ENCODE results near the gene SRM.
A peak's percentile ranks its signal among the peaks of the same experiment; 100 is the strongest.

- TF ChIP-seq ZBTB17 (tag by site-specific recombination; IDR thresholded peaks at IDR 0.05) = peak; percentile 65
- TF ChIP-seq, protein P1, sequence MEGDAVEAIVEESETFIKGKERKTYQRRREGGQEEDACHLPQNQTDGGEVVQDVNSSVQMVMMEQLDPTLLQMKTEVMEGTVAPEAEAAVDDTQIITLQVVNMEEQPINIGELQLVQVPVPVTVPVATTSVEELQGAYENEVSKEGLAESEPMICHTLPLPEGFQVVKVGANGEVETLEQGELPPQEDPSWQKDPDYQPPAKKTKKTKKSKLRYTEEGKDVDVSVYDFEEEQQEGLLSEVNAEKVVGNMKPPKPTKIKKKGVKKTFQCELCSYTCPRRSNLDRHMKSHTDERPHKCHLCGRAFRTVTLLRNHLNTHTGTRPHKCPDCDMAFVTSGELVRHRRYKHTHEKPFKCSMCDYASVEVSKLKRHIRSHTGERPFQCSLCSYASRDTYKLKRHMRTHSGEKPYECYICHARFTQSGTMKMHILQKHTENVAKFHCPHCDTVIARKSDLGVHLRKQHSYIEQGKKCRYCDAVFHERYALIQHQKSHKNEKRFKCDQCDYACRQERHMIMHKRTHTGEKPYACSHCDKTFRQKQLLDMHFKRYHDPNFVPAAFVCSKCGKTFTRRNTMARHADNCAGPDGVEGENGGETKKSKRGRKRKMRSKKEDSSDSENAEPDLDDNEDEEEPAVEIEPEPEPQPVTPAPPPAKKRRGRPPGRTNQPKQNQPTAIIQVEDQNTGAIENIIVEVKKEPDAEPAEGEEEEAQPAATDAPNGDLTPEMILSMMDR (tag by site-specific recombination; IDR thresholded peaks at IDR 0.05) = peak; percentile 38; the same call in 1 of the 2 replicates
- peak; percentile 91 for TF ChIP-seq ZNF660 (tag by site-specific recombination; IDR thresholded peaks at IDR 0.05)
- TF ChIP-seq ZFP3 (tag by site-specific recombination; IDR thresholded peaks at IDR 0.05; ENCODE audit: low read depth) = no peak
- TF ChIP-seq, protein P2, sequence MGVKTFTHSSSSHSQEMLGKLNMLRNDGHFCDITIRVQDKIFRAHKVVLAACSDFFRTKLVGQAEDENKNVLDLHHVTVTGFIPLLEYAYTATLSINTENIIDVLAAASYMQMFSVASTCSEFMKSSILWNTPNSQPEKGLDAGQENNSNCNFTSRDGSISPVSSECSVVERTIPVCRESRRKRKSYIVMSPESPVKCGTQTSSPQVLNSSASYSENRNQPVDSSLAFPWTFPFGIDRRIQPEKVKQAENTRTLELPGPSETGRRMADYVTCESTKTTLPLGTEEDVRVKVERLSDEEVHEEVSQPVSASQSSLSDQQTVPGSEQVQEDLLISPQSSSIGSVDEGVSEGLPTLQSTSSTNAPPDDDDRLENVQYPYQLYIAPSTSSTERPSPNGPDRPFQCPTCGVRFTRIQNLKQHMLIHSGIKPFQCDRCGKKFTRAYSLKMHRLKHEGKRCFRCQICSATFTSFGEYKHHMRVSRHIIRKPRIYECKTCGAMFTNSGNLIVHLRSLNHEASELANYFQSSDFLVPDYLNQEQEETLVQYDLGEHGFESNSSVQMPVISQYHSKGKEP (tag by site-specific recombination; IDR thresholded peaks at IDR 0.05) = 0 out of 2 replicates have a peak, but pooled peaks have one; percentile 43
- TF ChIP-seq ZNF830 (tag by site-specific recombination; IDR thresholded peaks at IDR 0.05; ENCODE audit: low read depth) = no peak
- TF ChIP-seq, protein P3, sequence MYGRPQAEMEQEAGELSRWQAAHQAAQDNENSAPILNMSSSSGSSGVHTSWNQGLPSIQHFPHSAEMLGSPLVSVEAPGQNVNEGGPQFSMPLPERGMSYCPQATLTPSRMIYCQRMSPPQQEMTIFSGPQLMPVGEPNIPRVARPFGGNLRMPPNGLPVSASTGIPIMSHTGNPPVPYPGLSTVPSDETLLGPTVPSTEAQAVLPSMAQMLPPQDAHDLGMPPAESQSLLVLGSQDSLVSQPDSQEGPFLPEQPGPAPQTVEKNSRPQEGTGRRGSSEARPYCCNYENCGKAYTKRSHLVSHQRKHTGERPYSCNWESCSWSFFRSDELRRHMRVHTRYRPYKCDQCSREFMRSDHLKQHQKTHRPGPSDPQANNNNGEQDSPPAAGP (tag by site-specific recombination; IDR thresholded peaks at IDR 0.05) = peak; percentile 81; the same call in 1 of the 2 replicates
- TF ChIP-seq ZSCAN30 (tag by site-specific recombination; IDR thresholded peaks at IDR 0.05) = peak; percentile 35; the same call in 1 of the 2 replicates
- peak; percentile 74; the same call in 1 of the 2 replicates for TF ChIP-seq ZNF785 (tag by site-specific recombination; IDR thresholded peaks at IDR 0.05)
Measured at GRCh38 chr1:11012260-11013159, 47.3 kb downstream of the SRM start, which contains the start of gene TARDBP.

Data from HEK293 (cell line).